ENCODE data around the gene FER.
"Not testable (repeated sequence)": the region's sequence is repeated elsewhere in the genome, so short reads cannot be mapped to it uniquely, and the experiment has no call there.

The FER gene

GRCh38 chr5:108801301-108801700 lies 53.6 kb downstream of the FER start:
- no peak for DNase-seq

GRCh38 chr5:108801776-108802175 lies 54.1 kb downstream of the FER start:
- no peak for DNase-seq

- no peak for DNase-seq
These were observed 63.0 kb downstream of the FER start for GRCh38 chr5:108810717-108811116.

- DNase-seq: no peak
These were observed 66.0 kb downstream of the FER start for GRCh38 chr5:108813673-108814072.

GRCh38 chr5:108814551-108814950 lies 66.9 kb downstream of the FER start:
- DNase-seq: no peak

GRCh38 chr5:108818613-108819272 lies 71.0 kb downstream of the FER start:
- no peak for DNase-seq

- no peak for DNase-seq
These were observed 73.3 kb downstream of the FER start for GRCh38 chr5:108820983-108821382.

GRCh38 chr5:108822211-108822947 lies 74.7 kb downstream of the FER start:
- DNase-seq: no peak

- no peak for DNase-seq
These were observed 79.4 kb downstream of the FER start for GRCh38 chr5:108827131-108827530.

GRCh38 chr5:108830705-108831276 lies 83.1 kb downstream of the FER start:
- no peak for DNase-seq

GRCh38 chr5:108836492-108836891 lies 88.8 kb downstream of the FER start:
- DNase-seq: no peak

- DNase-seq: not testable (repeated sequence)
These were observed 94.7 kb downstream of the FER start for GRCh38 chr5:108842260-108842941.

GRCh38 chr5:108851129-108851528 lies 103.4 kb downstream of the FER start:
- DNase-seq: not testable (repeated sequence)

- no peak for DNase-seq
These were observed 110.2 kb downstream of the FER start for GRCh38 chr5:108857905-108858304.

- no peak for DNase-seq
These were observed 111.3 kb downstream of the FER start for GRCh38 chr5:108858959-108859358.

GRCh38 chr5:108862211-108862610 lies 114.5 kb downstream of the FER start:
- no peak for DNase-seq

GRCh38 chr5:108866097-108866496 lies 118.4 kb downstream of the FER start:
- not testable (repeated sequence) for DNase-seq

- DNase-seq: no peak
These were observed 120.0 kb downstream of the FER start for GRCh38 chr5:108867656-108868055.

- DNase-seq: no peak
These were observed 121.4 kb downstream of the FER start for GRCh38 chr5:108869066-108869465.

- DNase-seq: no peak
These were observed 128.8 kb downstream of the FER start for GRCh38 chr5:108876451-108876850.

- DNase-seq: no peak
These were observed 131.1 kb downstream of the FER start for GRCh38 chr5:108878756-108879155.

GRCh38 chr5:108881133-108881532 lies 133.4 kb downstream of the FER start:
- no peak for DNase-seq

GRCh38 chr5:108884736-108885135 lies 137.0 kb downstream of the FER start:
- no peak for DNase-seq

- no peak for DNase-seq
These were observed 150.6 kb downstream of the FER start for GRCh38 chr5:108898257-108898656.

Measured in NCI-H510A treated with DMSO at 0.1 percent for 48 hours (cell line).